Testis (tissue), 2 donors: ENCODE measurements around the gene DHODH.

Source experiments
- POLR2A ChIP-seq: fragments of 450-650 bp; IDR thresholded peaks from one replicate; pipeline ENCODE4 v1.6.1; 2017; ENCODE audit warnings: antibody characterized with exemption, mild to moderate bottlenecking, moderate library complexity
- TF ChIP-seq, protein P1 (sequence below), 3 experiments: fragments of 450-650 bp in 2 of 3; fragments of 200-600 bp in 1 of 3; sonication (generic) in 1 of 3; IDR thresholded peaks; one replicate each; pipeline ENCODE4 v1.5.1; 2016 to 2019; ENCODE audit warnings: antibody characterized with exemption in 3 of 3, mild to moderate bottlenecking in 2 of 3, moderate library complexity in 1 of 3

DNA sequence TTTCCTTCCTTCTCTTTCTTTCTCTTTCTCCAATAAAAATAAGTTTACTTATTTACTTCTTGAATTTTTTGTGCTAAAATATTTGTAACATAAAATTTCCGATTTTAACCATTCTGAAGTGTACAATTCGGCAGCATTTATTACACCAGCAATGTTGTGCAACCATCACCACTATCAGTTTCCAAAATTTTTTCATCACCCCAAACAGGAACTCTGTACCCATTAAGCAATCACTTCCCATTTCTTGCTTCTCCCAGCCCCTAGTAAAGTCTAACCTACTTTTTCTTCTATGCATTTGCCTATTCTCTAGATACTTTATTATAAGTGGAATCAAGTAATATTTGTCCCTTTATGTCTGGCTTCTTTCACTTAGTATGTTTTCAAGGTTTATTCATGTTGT is 43.3 kb downstream of the DHODH start:
- TF ChIP-seq, protein P1, sequence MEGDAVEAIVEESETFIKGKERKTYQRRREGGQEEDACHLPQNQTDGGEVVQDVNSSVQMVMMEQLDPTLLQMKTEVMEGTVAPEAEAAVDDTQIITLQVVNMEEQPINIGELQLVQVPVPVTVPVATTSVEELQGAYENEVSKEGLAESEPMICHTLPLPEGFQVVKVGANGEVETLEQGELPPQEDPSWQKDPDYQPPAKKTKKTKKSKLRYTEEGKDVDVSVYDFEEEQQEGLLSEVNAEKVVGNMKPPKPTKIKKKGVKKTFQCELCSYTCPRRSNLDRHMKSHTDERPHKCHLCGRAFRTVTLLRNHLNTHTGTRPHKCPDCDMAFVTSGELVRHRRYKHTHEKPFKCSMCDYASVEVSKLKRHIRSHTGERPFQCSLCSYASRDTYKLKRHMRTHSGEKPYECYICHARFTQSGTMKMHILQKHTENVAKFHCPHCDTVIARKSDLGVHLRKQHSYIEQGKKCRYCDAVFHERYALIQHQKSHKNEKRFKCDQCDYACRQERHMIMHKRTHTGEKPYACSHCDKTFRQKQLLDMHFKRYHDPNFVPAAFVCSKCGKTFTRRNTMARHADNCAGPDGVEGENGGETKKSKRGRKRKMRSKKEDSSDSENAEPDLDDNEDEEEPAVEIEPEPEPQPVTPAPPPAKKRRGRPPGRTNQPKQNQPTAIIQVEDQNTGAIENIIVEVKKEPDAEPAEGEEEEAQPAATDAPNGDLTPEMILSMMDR (IDR thresholded peaks at IDR 0.05): no peak
- TF ChIP-seq POLR2A: no peak
